Caco-2 (cell line): ENCODE data around the gene SLC25A41. TPM values are rescaled to one million over a fixed set of nuclear protein-coding genes. Genes with fewer than 3 reads are reported as not detected.

Experiments used
- BruUV-seq: library from RNA; stranded (reverse); fragments of 400-500 nt; replicated peaks from 2 replicates; lab custom pipeline; 2021; lab: Mats Ljungman, UMichigan
- CTCF ChIA-PET: fragments of 300-600 bp; sonication (Branson Sonifier 250); formaldehyde crosslinking; loops from one replicate; lab custom pipeline; 2022; ENCODE audit warnings: antibody characterized with exemption; lab: Charles Lee
- POLR2A ChIA-PET: fragments of 300-600 bp; sonication (Branson Sonifier 250); formaldehyde crosslinking; loops from one replicate; lab custom pipeline; 2022; ENCODE audit warnings: antibody characterized with exemption; lab: Charles Lee
- DNase-seq, 2 experiments: peaks; one replicate each; pipeline versions ENCODE4 v3.0.0 to v3.0.0-alpha.2; 2020 to 2022
- H3K27me3 ChIP-seq: replicated peaks from 2 replicates; pipeline ENCODE4 v1.6.0; 2011; ENCODE audit warnings: low read length; ENCODE audit not compliant: control insufficient read depth, insufficient read depth
- H3K36me3 ChIP-seq: 2 replicates; pipeline ENCODE4 v1.5.1; 2011; ENCODE audit warnings: low read length; ENCODE audit not compliant: control insufficient read depth, insufficient read depth
- H3K4me1 ChIP-seq: fragments of 250-450 bp; sonication (Bioruptor Pico); 2 replicates; pipeline ENCODE4 v1.5.1; 2020; ENCODE audit warnings: mild to moderate bottlenecking
- H3K4me3 ChIP-seq: 2 replicates; pipeline ENCODE4 v1.5.1; 2011; ENCODE audit warnings: low read depth, mild to moderate bottlenecking, control low read depth, low read length
- H3K9me3 ChIP-seq: fragments of 250-450 bp; sonication (Bioruptor Pico); 2 replicates; pipeline ENCODE4 v1.5.1; 2020; ENCODE audit warnings: mild to moderate bottlenecking, moderate library complexity
- H3K27ac Mint-ChIP-seq: one replicate; pipeline ENCODE4 v1.8.0; 2022; ENCODE audit warnings: mixed read lengths; ENCODE audit not compliant: unreplicated experiment
- H3K27me3 Mint-ChIP-seq: one replicate; pipeline ENCODE4 v1.8.0; 2022; ENCODE audit warnings: mixed read lengths; ENCODE audit not compliant: insufficient read depth, unreplicated experiment
- H3K36me3 Mint-ChIP-seq: one replicate; pipeline ENCODE4 v1.8.0; 2022; ENCODE audit warnings: mild to moderate bottlenecking, mixed read lengths; ENCODE audit not compliant: insufficient read depth, unreplicated experiment
- H3K4me1 Mint-ChIP-seq: one replicate; pipeline ENCODE4 v1.8.0; 2022; ENCODE audit warnings: low read depth, mixed read lengths; ENCODE audit not compliant: unreplicated experiment
- H3K4me3 Mint-ChIP-seq: one replicate; pipeline ENCODE4 v1.8.0; 2022; ENCODE audit warnings: mild to moderate bottlenecking, moderate library complexity, mixed read lengths; ENCODE audit not compliant: unreplicated experiment
- H3K9me3 Mint-ChIP-seq: one replicate; pipeline ENCODE4 v1.8.0; 2022; ENCODE audit warnings: mixed read lengths; ENCODE audit not compliant: unreplicated experiment
- intact Hi-C: fragments of 100-400 bp; cut with micrococcal nuclease; formaldehyde crosslinking; loops from one replicate; pipeline ENCODE4 v1.10.0; 2022; ENCODE audit not compliant: unreplicated experiment
- total RNA-seq: library from RNA; stranded (reverse); gene quantifications from 2 replicates; pipeline ENCODE4 v1.2.3, GENCODE V29; 2022
- TF ChIP-seq, protein P1 (sequence below), 2 experiments: fragments of 200-600 bp in 1 of 2; IDR thresholded peaks; 1 replicate in 1 of 2; 2 replicates in 1 of 2; pipeline versions ENCODE4 v1.5.1 to v1.8.0; 2011 to 2022; ENCODE audit warnings: antibody characterized with exemption in 1 of 2, control low read depth in 1 of 2, inconsistent platforms in 1 of 2, low read depth in 1 of 2, low read length in 1 of 2, mild to moderate bottlenecking in 1 of 2, moderate library complexity in 1 of 2; ENCODE audit not compliant: insufficient read depth in 1 of 2, severe bottlenecking in 1 of 2, unreplicated experiment in 1 of 2

The SLC25A41 gene
- total RNA-seq, 1 experiment from 2014 or later, result not detected

DNA sequence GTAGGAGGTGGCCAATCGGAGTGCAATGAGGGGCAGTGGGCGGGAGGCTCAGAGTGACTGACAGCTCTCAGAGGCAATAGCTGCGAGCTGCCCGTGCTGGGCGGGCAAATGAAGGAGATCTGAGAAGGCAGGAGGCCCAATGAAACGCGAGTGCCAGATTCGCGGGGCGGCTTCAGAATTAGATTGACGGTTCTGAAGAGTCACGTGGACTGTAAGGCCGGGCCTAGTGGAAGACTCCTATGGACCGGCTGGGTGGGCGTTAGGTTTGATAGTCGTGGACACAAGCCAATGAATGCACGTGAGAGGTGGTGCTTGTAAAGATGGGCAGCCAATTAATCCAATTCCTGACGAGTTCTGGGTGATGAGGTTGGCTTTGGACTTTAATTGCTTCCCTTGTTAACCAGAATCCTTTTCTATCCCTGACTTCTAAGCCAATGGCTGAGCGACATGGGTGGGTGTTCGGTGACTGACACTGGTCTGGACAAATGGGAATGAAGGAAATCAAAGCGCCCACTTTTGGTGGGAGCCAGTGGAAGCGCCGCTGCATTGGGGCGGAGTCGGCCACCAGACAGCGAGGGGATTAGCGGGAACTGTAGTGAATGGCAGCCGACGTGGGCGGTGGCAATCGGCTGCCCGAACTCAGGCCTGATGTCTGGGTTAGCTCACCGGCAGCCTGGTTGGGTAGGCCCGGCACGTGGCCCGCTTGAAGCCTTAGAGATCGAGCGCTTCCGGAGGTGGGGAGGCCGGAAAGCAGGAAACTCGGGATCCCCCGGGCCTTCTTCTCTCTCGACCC is 8.4 kb downstream of the SLC25A41 start:
- H3K9me3 Mint-ChIP-seq, result no peaks in the 10 kb centered on the region
- Histone ChIP-seq H3K27me3 (no peaks in the 10 kb centered on the region), H3K4me1 (peaks cover 20% of the 10 kb centered on the region), H3K9me3 (no peaks in the 10 kb centered on the region), H3K36me3 (peaks cover 2% of the 10 kb centered on the region), H3K4me3 (peak overlapping the region; percentile 23)
- peaks cover 49% of the 10 kb centered on the region for H3K36me3 Mint-ChIP-seq
- peak overlapping the region; percentile 77 for H3K4me3 Mint-ChIP-seq
- no peaks in the 10 kb centered on the region for H3K27me3 Mint-ChIP-seq
- intact Hi-C loops, result loop anchor here (1.0 to 10.0 kb wide), 4 partner anchors 40 to 448 kb away; partner anchors contain the start of genes ALKBH7, CRB3, MLLT1 and RANBP3
- peak; percentile 99 to 100 for DNase-seq
- TF ChIP-seq, protein P1, sequence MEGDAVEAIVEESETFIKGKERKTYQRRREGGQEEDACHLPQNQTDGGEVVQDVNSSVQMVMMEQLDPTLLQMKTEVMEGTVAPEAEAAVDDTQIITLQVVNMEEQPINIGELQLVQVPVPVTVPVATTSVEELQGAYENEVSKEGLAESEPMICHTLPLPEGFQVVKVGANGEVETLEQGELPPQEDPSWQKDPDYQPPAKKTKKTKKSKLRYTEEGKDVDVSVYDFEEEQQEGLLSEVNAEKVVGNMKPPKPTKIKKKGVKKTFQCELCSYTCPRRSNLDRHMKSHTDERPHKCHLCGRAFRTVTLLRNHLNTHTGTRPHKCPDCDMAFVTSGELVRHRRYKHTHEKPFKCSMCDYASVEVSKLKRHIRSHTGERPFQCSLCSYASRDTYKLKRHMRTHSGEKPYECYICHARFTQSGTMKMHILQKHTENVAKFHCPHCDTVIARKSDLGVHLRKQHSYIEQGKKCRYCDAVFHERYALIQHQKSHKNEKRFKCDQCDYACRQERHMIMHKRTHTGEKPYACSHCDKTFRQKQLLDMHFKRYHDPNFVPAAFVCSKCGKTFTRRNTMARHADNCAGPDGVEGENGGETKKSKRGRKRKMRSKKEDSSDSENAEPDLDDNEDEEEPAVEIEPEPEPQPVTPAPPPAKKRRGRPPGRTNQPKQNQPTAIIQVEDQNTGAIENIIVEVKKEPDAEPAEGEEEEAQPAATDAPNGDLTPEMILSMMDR (IDR thresholded peaks at IDR 0.05; ENCODE audit: insufficient read depth in 1 of 2, low read depth in 1 of 2, low read length in 1 of 2, severe bottlenecking in 1 of 2, unreplicated experiment in 1 of 2), result no peak
- ChIA-PET CTCF (interaction anchor here (0.5 to 2.0 kb wide), 12 partner anchors 12 to 1476 kb away, joined by 3 to 6 read pairs (median 3); partner anchors contain the start of genes ALKBH7 and SLC25A23), POLR2A (interaction anchor here (0.5 to 2.0 kb wide), 7 partner anchors 11 to 64 kb away, joined by 3 to 27 read pairs (median 9); partner anchors contain the start of genes ALKBH7, CLPP and SLC25A23)
- BruUV-seq, result no TSS peak
- peak overlapping the region; percentile 95 for H3K27ac Mint-ChIP-seq
- peaks cover 6% of the 10 kb centered on the region for H3K4me1 Mint-ChIP-seq

DNA sequence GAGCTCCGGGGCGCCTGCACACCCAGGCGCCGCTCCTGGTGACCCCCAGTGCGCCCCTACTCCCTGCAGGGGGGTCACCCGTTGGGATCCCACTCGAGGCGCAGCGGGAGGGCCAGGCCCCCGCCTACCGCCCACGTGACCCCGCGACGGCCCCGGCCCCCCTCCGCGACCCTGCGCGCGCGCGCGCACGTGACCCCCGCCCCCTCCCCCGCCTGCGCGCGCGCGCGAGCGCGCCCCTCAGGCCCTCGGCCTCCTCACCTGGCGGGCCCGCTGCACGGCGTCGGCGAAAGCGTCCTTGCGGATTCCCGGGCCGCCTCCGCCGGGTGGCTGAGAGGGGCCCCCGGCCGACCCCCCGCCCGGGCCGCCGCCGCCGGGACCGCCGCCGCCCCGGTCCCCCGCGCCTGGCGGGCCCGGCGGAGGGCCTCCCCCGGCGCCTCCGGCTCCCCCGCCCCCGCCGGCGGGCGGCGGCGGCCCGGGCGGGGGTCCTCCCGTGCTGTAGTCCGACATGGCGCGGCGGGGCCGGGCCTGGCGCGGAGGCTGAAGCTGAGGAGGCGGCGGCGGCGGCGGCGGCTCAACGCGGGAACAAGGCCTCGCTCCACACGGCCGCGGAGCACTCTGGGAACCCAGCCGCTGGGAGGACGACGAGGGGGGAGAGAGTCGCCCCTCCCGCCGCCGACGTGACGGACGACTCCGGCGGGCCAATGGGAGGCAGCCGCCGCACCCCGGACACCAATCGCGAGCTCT is 9.2 kb downstream of the SLC25A41 start, which contains the start of gene KHSRP:
Gene KHSRP, minus strand, starts transcription at position 617 of the 744 bp plus-strand sequence. Its CDS starts 110 bp downstream, at position 507.
- peak in 1 of 2 experiments; percentile 36 for DNase-seq
- Mint-ChIP-seq H3K4me3 (peak within 1 kb of the TSS; percentile 96), H3K9me3 (no peaks in the 10 kb centered on the region), H3K27ac (peak within 1 kb of the TSS; percentile 95), H3K4me1 (peaks cover 6% of the 10 kb centered on the region), H3K36me3 (peaks cover 52% of the 10 kb centered on the region), H3K27me3 (no peaks in the 10 kb centered on the region)
- intact Hi-C loops, result loop anchor here (2.0 to 10.0 kb wide), 2 partner anchors 40 to 150 kb away; partner anchors contain the start of genes CRB3 and MLLT1
- no TSS peak for BruUV-seq
- POLR2A ChIA-PET, result interaction anchor here (0.5 to 2.0 kb wide), 7 partner anchors 12 to 63 kb away, joined by 3 to 27 read pairs (median 9); partner anchors contain the start of genes ALKBH7, CLPP and SLC25A23
- H3K36me3 ChIP-seq, result peaks cover 2% of the 10 kb centered on the region
- CTCF ChIA-PET, result interaction anchor here (0.6 to 2.0 kb wide), 8 partner anchors 13 to 1475 kb away, joined by 3 to 6 read pairs (median 4); partner anchors contain the start of genes ALKBH7 and SLC25A23
- no peaks in the 10 kb centered on the region for H3K27me3 ChIP-seq
- no peaks in the 10 kb centered on the region for H3K9me3 ChIP-seq
- TF ChIP-seq, protein P1 (IDR thresholded peaks at IDR 0.05; ENCODE audit: insufficient read depth in 1 of 2, low read depth in 1 of 2, low read length in 1 of 2, severe bottlenecking in 1 of 2, unreplicated experiment in 1 of 2), result no peak
- peak within 1 kb of the TSS; percentile 92 for H3K4me3 ChIP-seq
- peaks cover 20% of the 10 kb centered on the region for H3K4me1 ChIP-seq
